OCI-LY1 (cell line): ENCODE measurements around the gene GMEB2.

ENCODE experiments used
- EZH2 ChIP-seq: fragments of 200-600 bp; sonication (generic), shearing (Covaris generic); IDR thresholded peaks from 2 replicates; pipeline ENCODE4 v1.8.0; 2017; ENCODE audit warnings: borderline replicate concordance, mixed run types, mild to moderate bottlenecking, antibody characterized with exemption, low read length, moderate library complexity, mixed read lengths
- TF ChIP-seq, protein P1 (sequence below): fragments of 200-600 bp; sonication (generic), shearing (Covaris generic); IDR thresholded peaks from 2 replicates; pipeline ENCODE4 v1.5.1; 2017; ENCODE audit warnings: mild to moderate bottlenecking, antibody characterized with exemption, low read length, moderate library complexity, mixed read lengths

- TF ChIP-seq, protein P1, sequence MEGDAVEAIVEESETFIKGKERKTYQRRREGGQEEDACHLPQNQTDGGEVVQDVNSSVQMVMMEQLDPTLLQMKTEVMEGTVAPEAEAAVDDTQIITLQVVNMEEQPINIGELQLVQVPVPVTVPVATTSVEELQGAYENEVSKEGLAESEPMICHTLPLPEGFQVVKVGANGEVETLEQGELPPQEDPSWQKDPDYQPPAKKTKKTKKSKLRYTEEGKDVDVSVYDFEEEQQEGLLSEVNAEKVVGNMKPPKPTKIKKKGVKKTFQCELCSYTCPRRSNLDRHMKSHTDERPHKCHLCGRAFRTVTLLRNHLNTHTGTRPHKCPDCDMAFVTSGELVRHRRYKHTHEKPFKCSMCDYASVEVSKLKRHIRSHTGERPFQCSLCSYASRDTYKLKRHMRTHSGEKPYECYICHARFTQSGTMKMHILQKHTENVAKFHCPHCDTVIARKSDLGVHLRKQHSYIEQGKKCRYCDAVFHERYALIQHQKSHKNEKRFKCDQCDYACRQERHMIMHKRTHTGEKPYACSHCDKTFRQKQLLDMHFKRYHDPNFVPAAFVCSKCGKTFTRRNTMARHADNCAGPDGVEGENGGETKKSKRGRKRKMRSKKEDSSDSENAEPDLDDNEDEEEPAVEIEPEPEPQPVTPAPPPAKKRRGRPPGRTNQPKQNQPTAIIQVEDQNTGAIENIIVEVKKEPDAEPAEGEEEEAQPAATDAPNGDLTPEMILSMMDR = no peak
- no peak for TF ChIP-seq EZH2
Observed at GRCh38 chr20:63552481-63553249, 74.2 kb downstream of the GMEB2 start.
